Sciatic nerve (tissue), 2 donors: ENCODE measurements around the gene AK8. TPM values are rescaled to one million over a fixed set of nuclear protein-coding genes. Genes with fewer than 3 reads are reported as not detected.
A peak's percentile ranks its signal among the peaks of the same experiment; 100 is the strongest.

Source experiments
- ATAC-seq: fragments of 200-7000 bp; cut with Tn5 transposase; one replicate; pipeline ENCODE4 v1.9.1; 2020; ENCODE audit warnings: mild to moderate bottlenecking, moderate library complexity
- DNase-seq: peaks from one replicate; pipeline ENCODE4 v3.0.0-alpha.2; 2020; ENCODE audit warnings: low spot score
- intact Hi-C: fragments of 100-400 bp; cut with DNase I; formaldehyde crosslinking; loops from one replicate; pipeline ENCODE4 v1.14.2; 2022
- total RNA-seq: library from RNA; stranded (reverse); fragmentation: NEBNext Ultra II Directional; extraction: Animal tissue kit (Norgen Biotek cat#: 25700); gene quantifications from one replicate; pipeline ENCODE4 v1.2.1, GENCODE V29; 2021
- donor health status: DM: no; HTN: no; CAD: no.
- donor health status: DM: no; HTN: no; CAD: no.

The AK8 gene
- total RNA-seq, 1 donor from 2014 or later, result 1.6 TPM

DNA sequence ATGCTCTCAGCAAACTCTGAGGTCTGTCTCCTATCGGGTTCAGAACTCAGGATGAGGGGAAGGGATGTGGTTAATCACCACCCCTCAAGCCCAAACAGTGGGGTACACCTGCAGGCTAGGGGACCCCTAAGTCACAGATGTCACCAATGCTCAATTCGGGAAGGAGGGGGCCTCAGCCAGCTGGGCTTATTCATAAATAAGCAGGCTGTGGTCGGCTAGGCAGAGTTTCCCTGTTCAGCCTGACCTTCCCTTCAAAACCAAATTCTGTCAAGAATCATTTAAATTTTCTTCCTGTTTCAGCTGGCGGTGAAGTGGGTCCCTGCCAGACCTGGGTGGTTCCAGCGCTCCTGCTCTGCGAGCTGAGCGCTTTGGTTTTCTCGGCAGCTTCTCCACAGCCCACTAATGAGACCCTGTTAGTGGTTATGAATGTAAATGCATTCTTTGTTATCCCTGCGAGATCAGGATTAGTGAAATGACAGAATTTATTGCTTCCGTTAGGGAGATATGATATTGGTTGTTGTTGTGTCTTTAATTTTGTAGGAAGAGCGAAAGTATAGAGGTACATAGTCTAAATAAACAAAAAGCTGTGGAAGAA lies 68.3 kb downstream of the AK8 start:
- no peak for DNase-seq
- intact Hi-C loops, result loop anchor here (10.0 kb wide), 1 partner anchor 295 kb away; no protein-coding TSS in a partner anchor

GRCh38 chr9:132808645-132809044 lies 69.4 kb downstream of the AK8 start:
- ATAC-seq, result no peak
- DNase-seq, result no peak
- intact Hi-C loops, result loop anchor here (10.0 kb wide), 1 partner anchor 294 kb away; no protein-coding TSS in a partner anchor

More for the DNA sequence above, 68.3 kb downstream of the AK8 start:
- ATAC-seq, result no peak

GRCh38 chr9:132806723-132807421 lies 71.2 kb downstream of the AK8 start:
- ATAC-seq (no peak), DNase-seq (no peak)
- intact Hi-C loops, result loop anchor here (10.0 kb wide), 1 partner anchor 292 kb away; no protein-coding TSS in a partner anchor

- no peak for DNase-seq
- intact Hi-C loops, result loop anchor here (10.0 kb wide), 1 partner anchor 292 kb away; no protein-coding TSS in a partner anchor
- no peak for ATAC-seq
These were observed 71.8 kb downstream of the AK8 start for GRCh38 chr9:132806306-132806705.

DNA sequence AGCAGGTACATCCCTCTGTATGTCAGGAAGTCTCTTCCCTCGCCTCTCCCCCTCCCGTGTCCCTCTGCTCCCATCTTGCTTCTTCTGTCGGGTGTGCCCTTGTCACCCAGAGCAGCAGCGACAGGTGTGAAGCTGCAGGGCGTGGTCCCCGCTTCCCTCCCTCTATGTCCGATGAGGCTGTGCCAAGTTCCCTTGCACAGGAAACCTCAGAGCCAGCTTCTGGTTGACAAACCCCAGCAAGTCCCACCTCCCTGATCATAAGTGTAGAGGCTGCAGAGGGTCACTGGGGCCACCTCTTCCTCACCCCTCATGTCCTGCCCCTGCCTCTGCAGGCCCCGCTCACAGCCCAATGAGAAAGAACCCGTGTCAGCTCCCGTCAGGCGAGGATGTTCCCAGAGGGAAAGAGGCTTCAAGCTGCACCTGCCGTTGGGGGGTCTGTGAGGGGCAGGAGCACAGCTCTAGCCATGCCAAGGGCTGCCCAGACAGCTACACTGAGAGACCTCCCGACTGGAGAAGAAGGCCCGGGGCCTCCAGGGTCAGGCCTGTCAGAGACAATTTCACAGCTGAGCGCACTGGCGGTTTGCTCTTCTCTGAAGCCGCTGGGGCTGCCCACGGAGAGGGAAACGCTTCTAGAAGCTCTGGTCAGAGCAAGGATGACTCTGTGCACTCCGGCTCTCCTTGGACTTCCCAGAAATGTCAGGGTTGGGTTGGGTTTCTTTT lies 73.3 kb downstream of the AK8 start:
- intact Hi-C loops, result loop anchor here (10.0 kb wide), 1 partner anchor 290 kb away; no protein-coding TSS in a partner anchor
- DNase-seq, result peak; percentile 38

GRCh38 chr9:132802121-132802795 lies 75.8 kb downstream of the AK8 start:
- DNase-seq (peak; percentile 35), ATAC-seq (no peak)
- intact Hi-C loops, result loop anchor here (10.0 kb wide), 1 partner anchor 287 kb away; no protein-coding TSS in a partner anchor

More for the DNA sequence above, 73.3 kb downstream of the AK8 start:
- no peak for ATAC-seq

DNA sequence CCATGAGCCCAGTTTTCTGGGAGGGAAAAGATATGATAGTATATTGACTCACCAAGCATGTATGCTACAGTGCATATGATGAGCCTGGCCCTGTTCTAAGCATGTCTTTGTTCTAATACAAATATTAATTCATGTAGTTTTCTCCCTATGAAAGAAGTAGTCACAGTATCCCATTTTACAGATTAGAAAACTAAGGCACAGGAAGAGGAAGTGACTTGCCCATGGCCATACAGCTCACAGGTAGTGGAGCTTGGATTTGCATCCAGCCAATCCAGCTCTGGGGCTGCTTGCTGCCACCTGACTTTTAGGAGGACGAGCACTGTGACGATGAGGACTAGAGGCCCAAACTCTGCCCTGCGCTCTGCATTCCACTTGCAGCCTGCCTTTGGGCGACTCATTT lies 76.4 kb downstream of the AK8 start:
- intact Hi-C loops, result loop anchor here (10.0 kb wide), 1 partner anchor 287 kb away; no protein-coding TSS in a partner anchor
- ATAC-seq (no peak), DNase-seq (no peak)

DNA sequence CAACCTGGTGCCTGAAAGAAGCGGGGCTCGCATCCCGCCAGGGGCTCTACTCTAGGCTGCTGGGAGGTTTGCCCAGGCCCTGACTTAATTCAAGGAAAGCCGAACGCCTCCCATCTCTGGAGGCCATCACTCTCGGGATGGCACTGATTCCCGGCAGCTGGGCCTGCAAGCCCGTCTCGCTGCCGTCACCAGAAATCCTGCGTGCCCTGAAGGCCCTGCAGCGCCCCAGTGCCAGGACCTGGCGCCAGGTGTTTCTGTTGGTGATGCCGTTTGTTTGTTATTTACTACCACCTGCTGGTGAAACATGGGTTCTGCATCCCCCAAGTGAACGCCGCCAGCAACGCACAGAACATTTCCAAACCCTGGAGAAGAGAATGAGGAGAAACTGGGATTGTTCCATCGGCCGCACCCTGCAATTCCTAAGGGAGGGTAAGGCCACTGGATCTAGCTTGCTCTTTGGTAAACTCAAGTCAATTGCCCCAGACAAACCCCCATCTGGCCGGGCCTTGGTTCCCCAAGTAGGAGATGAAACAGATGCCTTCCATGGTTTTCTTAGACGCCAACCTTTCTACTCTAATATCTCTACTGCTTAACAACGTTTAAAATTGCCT lies 77.9 kb downstream of the AK8 start:
- ATAC-seq (peak; percentile 18), DNase-seq (peak; percentile 84)

GRCh38 chr9:132798817-132799790 lies 79.0 kb downstream of the AK8 start:
- peak; percentile 76 for ATAC-seq

More for the DNA sequence above, 77.9 kb downstream of the AK8 start:
- intact Hi-C loops, result loop anchor here (10.0 kb wide), 1 partner anchor 285 kb away; no protein-coding TSS in a partner anchor

GRCh38 chr9:132797861-132798659 lies 80.0 kb downstream of the AK8 start:
- DNase-seq, result peak; percentile 69
- peak; percentile 86 for ATAC-seq
- intact Hi-C loops, result no loop called here

More at GRCh38 chr9:132798817-132799790, 79.0 kb downstream of the AK8 start:
- intact Hi-C loops, result no loop called here
- DNase-seq, result peak; percentile 71

GRCh38 chr9:132795511-132796303 lies 82.4 kb downstream of the AK8 start:
- ATAC-seq, result peak; percentile 78
- intact Hi-C loops, result no loop called here
- DNase-seq, result peak; percentile 70

DNA sequence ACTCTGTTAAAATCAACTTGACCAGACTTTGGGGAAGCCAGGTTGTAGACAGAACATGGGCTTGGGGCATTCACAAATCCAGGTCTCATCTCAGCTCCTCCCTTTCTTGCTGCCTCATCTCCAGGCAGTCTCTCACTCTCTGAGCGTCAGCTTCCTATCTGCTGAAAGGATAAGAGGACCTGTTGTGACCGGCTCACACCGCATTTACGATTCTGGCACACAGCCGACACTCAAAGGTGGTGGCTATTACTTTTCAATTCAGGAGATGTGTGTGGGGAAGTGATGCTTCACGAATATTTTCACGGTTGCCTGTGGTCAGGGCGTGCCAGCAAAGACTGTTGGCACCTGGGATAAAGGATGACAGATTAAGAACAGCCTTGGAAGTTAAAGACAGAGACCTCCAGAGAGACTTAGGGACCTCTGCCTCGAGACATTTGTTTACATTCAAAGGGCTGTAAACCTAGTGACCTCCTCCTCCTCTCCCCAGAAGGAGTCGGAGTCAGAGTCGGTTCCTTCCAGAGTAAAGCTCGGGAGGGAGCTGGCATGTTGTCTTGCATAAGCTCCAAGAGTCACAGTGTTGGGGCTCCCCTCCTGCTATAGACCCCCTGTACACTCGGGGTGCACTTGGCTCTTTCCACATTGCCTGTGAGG lies 83.2 kb downstream of the AK8 start:
- intact Hi-C loops, result no loop called here
- ATAC-seq (no peak), DNase-seq (peak; percentile 61)

- ATAC-seq (no peak), DNase-seq (peak; percentile 26)
- intact Hi-C loops, result no loop called here
These were observed 84.2 kb downstream of the AK8 start for GRCh38 chr9:132793606-132794580.

DNA sequence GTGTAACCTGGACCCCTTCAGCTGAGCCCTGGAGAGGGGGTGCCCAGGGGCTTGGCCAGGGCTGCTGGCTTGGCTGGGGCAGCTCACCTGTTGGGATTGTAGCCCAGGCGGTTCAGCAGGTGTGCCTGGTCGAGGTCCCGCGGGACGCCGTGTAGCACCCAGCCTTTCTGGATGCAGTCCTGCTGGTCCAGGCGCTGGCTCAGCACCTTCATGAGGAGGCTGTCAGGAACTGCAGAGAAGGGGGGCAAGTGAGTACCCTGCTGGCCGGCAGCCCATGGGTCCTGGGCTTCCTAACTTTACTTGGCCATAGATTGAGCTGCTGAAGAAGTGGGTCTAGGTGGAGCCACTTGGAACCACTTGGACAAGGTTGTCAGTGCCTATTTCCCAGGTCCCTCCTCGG lies 85.5 kb downstream of the AK8 start:
- DNase-seq (peak; percentile 50), ATAC-seq (no peak)
- intact Hi-C loops, result no loop called here
